Calu3 (cell line): Measurements from ENCODE around the gene OR6B1. TPM values are rescaled to one million over a fixed set of nuclear protein-coding genes. Genes with fewer than 3 reads are reported as not detected.
"Not testable (repeated sequence)": the region's sequence is repeated elsewhere in the genome, so short reads cannot be mapped to it uniquely, and the experiment has no call there.

ENCODE experiments used
- BruUV-seq: library from RNA; stranded (reverse); fragments of 400-500 nt; replicated peaks from 2 replicates; lab custom pipeline; 2021; lab: Mats Ljungman, UMichigan
- CTCF ChIA-PET: fragments of 300-600 bp; sonication (Branson Sonifier 250); formaldehyde crosslinking; loops from one replicate; lab custom pipeline; 2022; ENCODE audit warnings: antibody characterized with exemption; lab: Charles Lee
- DNase-seq: peaks from one replicate; pipeline ENCODE4 v3.0.0; 2022
- H3K27ac Mint-ChIP-seq: one replicate; pipeline ENCODE4 v1.8.0; 2022; ENCODE audit warnings: mixed read lengths; ENCODE audit not compliant: unreplicated experiment
- H3K27me3 Mint-ChIP-seq: one replicate; pipeline ENCODE4 v1.8.0; 2022; ENCODE audit warnings: mixed read lengths; ENCODE audit not compliant: unreplicated experiment
- H3K36me3 Mint-ChIP-seq: one replicate; pipeline ENCODE4 v1.8.0; 2022; ENCODE audit warnings: mild to moderate bottlenecking, moderate library complexity, mixed read lengths; ENCODE audit not compliant: insufficient read depth, unreplicated experiment
- H3K4me1 Mint-ChIP-seq: one replicate; pipeline ENCODE4 v1.8.0; 2022; ENCODE audit warnings: mild to moderate bottlenecking, low read depth, mixed read lengths; ENCODE audit not compliant: unreplicated experiment
- H3K4me3 Mint-ChIP-seq: one replicate; pipeline ENCODE4 v1.8.0; 2022; ENCODE audit warnings: mild to moderate bottlenecking, low read depth, moderate library complexity, mixed read lengths; ENCODE audit not compliant: unreplicated experiment
- H3K9me3 Mint-ChIP-seq: one replicate; pipeline ENCODE4 v1.8.0; 2022; ENCODE audit warnings: low read depth, mixed read lengths; ENCODE audit not compliant: unreplicated experiment
- intact Hi-C: fragments of 100-400 bp; cut with micrococcal nuclease; formaldehyde crosslinking; loops from one replicate; pipeline ENCODE4 v1.10.0; 2022; ENCODE audit not compliant: unreplicated experiment
- total RNA-seq: library from RNA; stranded (reverse); gene quantifications from 2 replicates; pipeline ENCODE4 v1.2.3, GENCODE V29; 2022
- TF ChIP-seq, protein P1 (sequence below): fragments of 200-600 bp; IDR thresholded peaks from one replicate; pipeline ENCODE4 v1.8.0; 2022; ENCODE audit warnings: antibody characterized with exemption; ENCODE audit not compliant: unreplicated experiment

Gene OR6B1
- total RNA-seq, 1 experiment from 2014 or later: not detected

DNA sequence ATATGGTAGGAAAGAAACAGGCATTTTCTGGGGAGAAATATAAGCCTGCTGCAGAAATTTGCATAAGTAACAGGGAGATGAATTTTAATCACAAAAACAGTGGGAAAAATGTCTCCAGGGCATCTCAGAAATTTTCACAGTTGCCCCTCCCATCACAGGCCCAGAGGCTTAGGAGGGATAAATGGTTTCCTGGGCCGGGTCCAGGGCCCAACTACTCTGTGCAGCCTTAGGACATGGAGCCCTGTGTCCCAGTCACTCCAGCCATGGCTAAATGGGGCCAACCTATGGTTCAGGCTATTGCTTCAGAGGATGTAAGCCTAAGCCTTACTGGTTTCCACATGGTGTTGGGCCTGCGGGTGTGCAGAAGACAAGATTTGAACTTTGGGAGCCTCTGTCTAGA, 9.2 kb downstream of the OR6B1 start:
- H3K4me3 Mint-ChIP-seq: no peak overlapping the region
- CTCF ChIA-PET: no interaction called here
- no TSS peak for BruUV-seq
- DNase-seq: no peak
- peaks cover 21% of the 10 kb centered on the region for H3K9me3 Mint-ChIP-seq
- no peak overlapping the region for H3K27ac Mint-ChIP-seq
- TF ChIP-seq, protein P1, sequence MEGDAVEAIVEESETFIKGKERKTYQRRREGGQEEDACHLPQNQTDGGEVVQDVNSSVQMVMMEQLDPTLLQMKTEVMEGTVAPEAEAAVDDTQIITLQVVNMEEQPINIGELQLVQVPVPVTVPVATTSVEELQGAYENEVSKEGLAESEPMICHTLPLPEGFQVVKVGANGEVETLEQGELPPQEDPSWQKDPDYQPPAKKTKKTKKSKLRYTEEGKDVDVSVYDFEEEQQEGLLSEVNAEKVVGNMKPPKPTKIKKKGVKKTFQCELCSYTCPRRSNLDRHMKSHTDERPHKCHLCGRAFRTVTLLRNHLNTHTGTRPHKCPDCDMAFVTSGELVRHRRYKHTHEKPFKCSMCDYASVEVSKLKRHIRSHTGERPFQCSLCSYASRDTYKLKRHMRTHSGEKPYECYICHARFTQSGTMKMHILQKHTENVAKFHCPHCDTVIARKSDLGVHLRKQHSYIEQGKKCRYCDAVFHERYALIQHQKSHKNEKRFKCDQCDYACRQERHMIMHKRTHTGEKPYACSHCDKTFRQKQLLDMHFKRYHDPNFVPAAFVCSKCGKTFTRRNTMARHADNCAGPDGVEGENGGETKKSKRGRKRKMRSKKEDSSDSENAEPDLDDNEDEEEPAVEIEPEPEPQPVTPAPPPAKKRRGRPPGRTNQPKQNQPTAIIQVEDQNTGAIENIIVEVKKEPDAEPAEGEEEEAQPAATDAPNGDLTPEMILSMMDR: no peak
- H3K4me1 Mint-ChIP-seq: no peaks in the 10 kb centered on the region
- no peaks in the 10 kb centered on the region for H3K27me3 Mint-ChIP-seq
- no peaks in the 10 kb centered on the region for H3K36me3 Mint-ChIP-seq
- intact Hi-C loops: no loop called here

DNA sequence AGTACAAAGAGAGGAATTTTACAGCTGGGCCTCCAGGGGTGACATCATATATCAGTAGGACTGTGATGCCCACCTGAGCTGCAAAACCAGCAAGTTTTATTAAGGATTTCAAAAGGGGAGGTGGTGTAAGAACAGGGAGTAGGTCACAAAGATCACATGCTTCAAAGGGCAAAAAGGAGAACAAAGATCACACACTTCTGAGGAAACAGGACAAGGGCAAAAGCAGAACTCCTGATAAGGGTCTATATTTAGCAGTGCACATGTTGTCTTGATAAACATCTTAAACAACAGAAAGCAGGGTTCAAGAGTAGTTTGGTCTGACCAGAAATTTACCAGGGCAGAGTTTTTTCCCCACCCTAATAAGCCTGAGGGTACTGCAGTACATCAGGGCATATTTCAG, 9.9 kb downstream of the OR6B1 start:
- DNase-seq, H3K27me3 Mint-ChIP-seq, BruUV-seq, intact Hi-C loops, H3K36me3 Mint-ChIP-seq, CTCF ChIA-PET, H3K4me3 Mint-ChIP-seq, H3K27ac Mint-ChIP-seq, H3K4me1 Mint-ChIP-seq: not testable (repeated sequence)
- peaks cover 15% of the 10 kb centered on the region for H3K9me3 Mint-ChIP-seq

DNA sequence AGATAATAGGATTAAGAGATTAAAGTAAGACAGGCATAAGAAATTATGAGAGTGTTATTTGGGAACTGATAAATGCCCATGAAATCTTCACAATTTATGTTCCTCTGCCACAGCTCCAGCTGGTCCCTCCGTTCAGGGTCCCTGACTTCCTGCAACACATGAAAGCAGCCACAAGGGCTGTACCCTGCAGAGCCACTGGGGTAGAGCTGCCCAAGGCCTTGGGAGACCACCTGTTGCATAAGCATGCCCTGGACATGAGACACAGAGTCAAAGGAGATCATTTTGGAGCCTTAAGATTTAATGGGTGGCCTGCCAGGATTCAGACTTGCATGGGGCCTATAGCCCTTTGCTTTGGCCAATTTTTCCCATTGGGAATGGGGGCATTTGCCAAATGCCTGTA, 10.7 kb downstream of the OR6B1 start:
- H3K4me3 Mint-ChIP-seq, DNase-seq, H3K27me3 Mint-ChIP-seq, BruUV-seq, H3K4me1 Mint-ChIP-seq, H3K36me3 Mint-ChIP-seq, intact Hi-C loops, CTCF ChIA-PET, H3K27ac Mint-ChIP-seq: not testable (repeated sequence)
- peaks cover 15% of the 10 kb centered on the region for H3K9me3 Mint-ChIP-seq

DNA sequence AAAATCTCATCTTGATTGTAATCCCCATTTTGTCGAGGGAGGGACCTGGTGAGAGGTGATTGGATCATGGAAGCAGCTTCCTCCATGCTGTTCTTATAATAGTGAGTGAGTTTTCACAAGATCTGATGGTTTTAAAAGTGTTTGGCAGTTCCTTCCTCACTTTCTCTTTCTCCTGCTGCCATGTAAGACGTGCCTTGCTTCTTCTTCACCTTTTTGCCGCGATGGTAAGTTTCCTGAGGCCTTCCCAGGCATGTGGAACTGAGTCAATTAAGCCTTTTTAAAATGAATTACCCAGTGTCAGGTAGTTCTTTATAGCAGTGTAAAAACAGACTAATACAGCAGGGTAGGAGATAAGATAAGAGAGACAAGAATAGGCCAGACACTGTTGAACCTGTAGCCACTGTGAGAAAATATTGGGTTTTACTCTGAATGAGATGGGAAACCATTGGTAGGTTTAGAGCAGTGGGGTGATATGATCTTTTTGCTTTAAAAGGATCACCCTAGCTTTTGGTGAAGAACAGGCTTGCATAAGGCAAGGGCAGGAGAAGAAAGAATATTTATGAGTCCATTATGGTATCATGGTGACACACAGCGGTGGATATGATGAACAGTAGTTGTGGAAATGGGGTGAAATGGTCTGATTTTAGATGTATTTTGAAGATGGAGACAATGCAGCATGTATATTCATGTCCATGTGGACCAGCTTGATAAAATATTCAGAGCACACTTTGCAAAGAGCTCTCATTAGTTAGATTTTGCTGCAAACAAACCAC, 11.5 kb downstream of the OR6B1 start:
- DNase-seq: no peak
- Mint-ChIP-seq H3K4me3 (no peak overlapping the region), H3K36me3 (no peaks in the 10 kb centered on the region), H3K4me1 (no peaks in the 10 kb centered on the region), H3K27ac (no peak overlapping the region), H3K9me3 (peaks cover 15% of the 10 kb centered on the region), H3K27me3 (no peaks in the 10 kb centered on the region)
- intact Hi-C loops: no loop called here
- BruUV-seq: no TSS peak
- TF ChIP-seq, protein P1: no peak
- CTCF ChIA-PET: interaction anchor here (0.6 kb wide), 2 partner anchors 32 to 110 kb away, joined by 3 to 5 read pairs; partner anchors contain the start of gene TCAF1

DNA sequence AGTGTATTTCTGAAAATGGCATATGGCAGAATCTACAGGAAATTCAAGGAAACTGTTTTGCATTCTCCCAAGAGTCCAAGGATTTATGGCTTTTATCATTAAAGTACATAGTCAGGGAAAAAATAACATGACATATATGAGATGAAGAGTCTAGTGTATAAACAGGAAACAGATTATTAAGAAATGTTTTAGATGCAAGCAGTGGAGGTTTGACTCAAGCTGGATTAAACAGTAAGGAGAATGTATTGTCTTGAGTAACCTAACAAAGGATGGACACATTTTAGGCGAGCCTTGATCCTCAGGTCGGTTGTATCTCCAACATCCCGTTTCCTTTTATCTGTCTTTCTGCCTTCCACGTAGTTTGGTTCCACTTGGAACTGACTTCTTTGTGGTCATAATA, 17.9 kb downstream of the OR6B1 start:
- TF ChIP-seq, protein P1: no peak

More for the DNA sequence above, 17.9 kb downstream of the OR6B1 start:
- no peak overlapping the region for H3K27ac Mint-ChIP-seq
- DNase-seq: no peak
- H3K9me3 Mint-ChIP-seq: peaks cover 6% of the 10 kb centered on the region
- H3K4me3 Mint-ChIP-seq: no peak overlapping the region
- CTCF ChIA-PET: no interaction called here
- no peaks in the 10 kb centered on the region for H3K36me3 Mint-ChIP-seq
- H3K4me1 Mint-ChIP-seq: no peaks in the 10 kb centered on the region
- intact Hi-C loops: no loop called here
- BruUV-seq: no TSS peak
- H3K27me3 Mint-ChIP-seq: no peaks in the 10 kb centered on the region
